ENCODE results near the gene NR2F1-AS1.
"Not testable (repeated sequence)": the region's sequence is repeated elsewhere in the genome, so short reads cannot be mapped to it uniquely, and the experiment has no call there.

NR2F1-AS1 gene

GRCh38 chr5:93545872-93546271, 35.1 kb downstream of the NR2F1-AS1 start:
- TF ChIP-seq, protein P1, sequence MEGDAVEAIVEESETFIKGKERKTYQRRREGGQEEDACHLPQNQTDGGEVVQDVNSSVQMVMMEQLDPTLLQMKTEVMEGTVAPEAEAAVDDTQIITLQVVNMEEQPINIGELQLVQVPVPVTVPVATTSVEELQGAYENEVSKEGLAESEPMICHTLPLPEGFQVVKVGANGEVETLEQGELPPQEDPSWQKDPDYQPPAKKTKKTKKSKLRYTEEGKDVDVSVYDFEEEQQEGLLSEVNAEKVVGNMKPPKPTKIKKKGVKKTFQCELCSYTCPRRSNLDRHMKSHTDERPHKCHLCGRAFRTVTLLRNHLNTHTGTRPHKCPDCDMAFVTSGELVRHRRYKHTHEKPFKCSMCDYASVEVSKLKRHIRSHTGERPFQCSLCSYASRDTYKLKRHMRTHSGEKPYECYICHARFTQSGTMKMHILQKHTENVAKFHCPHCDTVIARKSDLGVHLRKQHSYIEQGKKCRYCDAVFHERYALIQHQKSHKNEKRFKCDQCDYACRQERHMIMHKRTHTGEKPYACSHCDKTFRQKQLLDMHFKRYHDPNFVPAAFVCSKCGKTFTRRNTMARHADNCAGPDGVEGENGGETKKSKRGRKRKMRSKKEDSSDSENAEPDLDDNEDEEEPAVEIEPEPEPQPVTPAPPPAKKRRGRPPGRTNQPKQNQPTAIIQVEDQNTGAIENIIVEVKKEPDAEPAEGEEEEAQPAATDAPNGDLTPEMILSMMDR (IDR thresholded peaks at IDR 0.05; ENCODE audit: insufficient read depth, low read length, poor library complexity, severe bottlenecking) = no peak
- no peak for DNase-seq (ENCODE audit: extremely low read depth, insufficient read length)
- Histone ChIP-seq H3K27me3 (replicated peaks; ENCODE audit: control insufficient read depth, insufficient read depth, low read length) (no peaks in the 10 kb centered on the region), H3K4me3 (replicated peaks; ENCODE audit: low read depth, low read length) (no peak overlapping the region), H3K36me3 (ENCODE audit: control insufficient read depth, insufficient read depth, low read length) (no peaks in the 10 kb centered on the region)

DNA sequence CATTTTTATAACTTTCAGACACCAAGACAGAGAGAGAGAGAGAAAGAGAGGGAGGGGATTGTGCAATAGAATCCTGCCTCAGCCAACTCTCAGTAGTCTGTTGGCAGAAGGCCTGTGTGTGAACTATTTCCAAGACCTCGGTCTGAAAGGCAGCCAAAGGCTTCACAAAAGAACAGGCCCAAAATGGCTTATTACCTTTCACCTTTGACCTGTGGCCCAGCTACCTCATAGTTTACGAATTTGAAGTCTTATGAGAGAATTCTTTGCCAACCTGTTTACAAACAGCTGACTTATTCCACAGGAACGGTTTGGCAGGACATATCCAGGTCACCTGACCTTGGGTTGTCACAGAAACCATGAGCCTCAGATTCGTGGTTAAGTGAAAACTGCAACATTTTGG, 48.6 kb downstream of the NR2F1-AS1 start:
- no peaks in the 10 kb centered on the region for H3K36me3 ChIP-seq (ENCODE audit: control insufficient read depth, insufficient read depth, low read length)
- no peaks in the 10 kb centered on the region for H3K27me3 ChIP-seq (replicated peaks; ENCODE audit: control insufficient read depth, insufficient read depth, low read length)
- no peak overlapping the region for H3K4me3 ChIP-seq (replicated peaks; ENCODE audit: low read depth, low read length)
- TF ChIP-seq, protein P1 (IDR thresholded peaks at IDR 0.05; ENCODE audit: insufficient read depth, low read length, poor library complexity, severe bottlenecking) = no peak
- DNase-seq (ENCODE audit: extremely low read depth, insufficient read length) = no peak

DNA sequence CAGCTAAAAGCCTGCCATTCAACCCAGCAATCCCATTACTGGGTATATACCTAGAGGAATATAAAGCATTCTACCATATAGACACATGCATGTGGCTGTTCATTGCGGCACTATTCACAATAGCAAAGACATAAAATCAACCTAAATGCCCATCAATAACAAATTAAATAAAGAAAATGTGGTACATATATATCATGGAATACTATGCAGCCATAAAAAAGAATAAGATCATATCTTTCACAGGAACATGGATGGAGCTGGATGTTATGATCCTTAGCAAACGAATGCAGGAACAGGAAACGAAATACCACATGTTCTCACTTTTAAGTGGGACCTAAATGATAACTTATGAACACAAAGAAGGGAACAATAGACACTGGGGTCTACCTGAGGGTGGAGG, 59.2 kb downstream of the NR2F1-AS1 start:
- not testable (repeated sequence) for DNase-seq (ENCODE audit: extremely low read depth, insufficient read length); H3K4me3 ChIP-seq (replicated peaks; ENCODE audit: low read depth, low read length); H3K27me3 ChIP-seq (replicated peaks; ENCODE audit: control insufficient read depth, insufficient read depth, low read length); H3K36me3 ChIP-seq (ENCODE audit: control insufficient read depth, insufficient read depth, low read length)

DNA sequence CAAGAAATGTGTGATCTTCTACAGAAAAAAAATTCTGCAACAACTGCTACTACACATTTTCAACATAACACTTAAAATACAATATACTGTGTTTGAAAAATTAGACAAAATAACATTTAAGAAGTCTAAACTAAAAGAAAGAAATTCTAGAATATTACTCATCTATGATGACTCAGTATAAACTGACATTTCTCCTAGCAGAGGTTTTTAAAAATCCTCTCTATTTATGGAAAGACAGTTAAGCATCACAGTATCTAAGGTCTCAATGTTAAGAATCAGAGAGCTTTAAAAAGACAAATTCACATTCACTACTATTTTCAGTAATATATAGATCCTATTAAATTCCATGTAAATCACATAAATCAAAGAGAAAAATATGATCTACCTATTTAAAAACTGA, 61.3 kb downstream of the NR2F1-AS1 start:
- TF ChIP-seq, protein P1 (IDR thresholded peaks at IDR 0.05; ENCODE audit: insufficient read depth, low read length, poor library complexity, severe bottlenecking) = no peak
- Histone ChIP-seq H3K4me3 (replicated peaks; ENCODE audit: low read depth, low read length) (no peak overlapping the region), H3K27me3 (replicated peaks; ENCODE audit: control insufficient read depth, insufficient read depth, low read length) (no peaks in the 10 kb centered on the region), H3K36me3 (ENCODE audit: control insufficient read depth, insufficient read depth, low read length) (no peaks in the 10 kb centered on the region)
- no peak for DNase-seq (ENCODE audit: extremely low read depth, insufficient read length)

GRCh38 chr5:93517828-93518227, 63.2 kb downstream of the NR2F1-AS1 start:
- Histone ChIP-seq H3K27me3 (replicated peaks; ENCODE audit: control insufficient read depth, insufficient read depth, low read length) (no peaks in the 10 kb centered on the region), H3K4me3 (replicated peaks; ENCODE audit: low read depth, low read length) (no peak overlapping the region), H3K36me3 (ENCODE audit: control insufficient read depth, insufficient read depth, low read length) (no peaks in the 10 kb centered on the region)
- TF ChIP-seq, protein P1 (IDR thresholded peaks at IDR 0.05; ENCODE audit: insufficient read depth, low read length, poor library complexity, severe bottlenecking) = no peak
- no peak for DNase-seq (ENCODE audit: extremely low read depth, insufficient read length)

DNA sequence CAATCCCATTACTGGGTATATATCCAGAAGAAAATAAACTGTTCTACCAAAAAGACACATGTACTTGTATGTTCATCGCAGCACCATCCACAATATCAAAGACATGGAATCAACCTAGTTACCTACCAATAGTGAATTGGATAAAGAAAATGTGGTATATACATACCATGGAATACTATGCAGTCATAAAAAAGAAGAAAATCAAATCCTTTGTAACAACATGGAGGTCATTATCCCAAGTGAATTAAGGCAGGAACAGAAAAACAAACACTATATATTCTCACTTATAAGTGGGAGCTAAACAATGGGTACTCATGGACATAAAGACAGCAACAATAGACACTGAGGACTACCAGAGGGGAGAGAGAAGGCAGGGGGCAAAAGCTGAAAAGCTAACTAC, 67.7 kb downstream of the NR2F1-AS1 start:
- Histone ChIP-seq H3K27me3 (replicated peaks; ENCODE audit: control insufficient read depth, insufficient read depth, low read length) (no peaks in the 10 kb centered on the region), H3K4me3 (replicated peaks; ENCODE audit: low read depth, low read length) (no peak overlapping the region), H3K36me3 (ENCODE audit: control insufficient read depth, insufficient read depth, low read length) (no peaks in the 10 kb centered on the region)
- DNase-seq (ENCODE audit: extremely low read depth, insufficient read length) = no peak
- TF ChIP-seq, protein P1 (IDR thresholded peaks at IDR 0.05; ENCODE audit: insufficient read depth, low read length, poor library complexity, severe bottlenecking) = no peak

Measured in GM06990 (cell line).